Neuronal stem cell (in vitro differentiated cells): ENCODE data around the gene KIAA1755.
A peak's percentile ranks its signal among the peaks of the same experiment; 100 is the strongest.

ENCODE experiments used
- DNase-seq: peaks from one replicate; pipeline ENCODE4 v3.0.0-alpha.2; 2013; ENCODE audit warnings: low spot score
- H2AFZ ChIP-seq: one replicate; pipeline ENCODE4 v1.6.1; 2013; ENCODE audit warnings: mild to moderate bottlenecking, low read length, inconsistent platforms
- H2AK5ac ChIP-seq: 2 replicates; pipeline ENCODE4 v1.6.1; 2013; ENCODE audit warnings: low read depth, mild to moderate bottlenecking, inconsistent platforms, low read length, moderate library complexity, mixed read lengths
- H2BK120ac ChIP-seq: 2 replicates; pipeline ENCODE4 v1.6.1; 2013; ENCODE audit warnings: low read depth, mild to moderate bottlenecking, inconsistent platforms, low read length, moderate library complexity, mixed read lengths
- H2BK12ac ChIP-seq: one replicate; pipeline ENCODE4 v1.6.1; 2013; ENCODE audit warnings: low read length, inconsistent platforms
- H2BK15ac ChIP-seq: 2 replicates; pipeline ENCODE4 v1.6.1; 2013; ENCODE audit warnings: mild to moderate bottlenecking, low read length, inconsistent platforms, mixed read lengths
- H2BK5ac ChIP-seq: one replicate; pipeline ENCODE4 v1.6.1; 2013; ENCODE audit warnings: inconsistent platforms, mild to moderate bottlenecking, low read length, moderate library complexity
- H3K14ac ChIP-seq: one replicate; pipeline ENCODE4 v1.6.1; 2013; ENCODE audit warnings: low read length, inconsistent platforms
- H3K18ac ChIP-seq: 2 replicates; pipeline ENCODE4 v1.6.1; 2013; ENCODE audit warnings: low read length, inconsistent platforms
- H3K23ac ChIP-seq: 2 replicates; pipeline ENCODE4 v1.6.1; 2013; ENCODE audit warnings: low read depth, mild to moderate bottlenecking, mixed read lengths, low read length, inconsistent platforms; ENCODE audit not compliant: poor library complexity
- H3K27ac ChIP-seq: replicated peaks from 3 replicates; pipeline ENCODE4 v1.5.1; 2013; ENCODE audit warnings: low read length, inconsistent platforms
- H3K27me3 ChIP-seq, 3 experiments: 2 replicates each; pipeline ENCODE4 v1.6.1; 2013; ENCODE audit warnings: low read length in 3 of 3, mild to moderate bottlenecking in 2 of 3, inconsistent platforms in 1 of 3, low read depth in 1 of 3, mixed read lengths in 1 of 3, moderate library complexity in 1 of 3; ENCODE audit not compliant: control insufficient read depth in 3 of 3, insufficient read depth in 3 of 3
- H3K36me3 ChIP-seq, 2 donors: replicated peaks in 1 of 2; 2 replicates each; pipeline ENCODE4 v1.6.1; 2013; ENCODE audit warnings: low read length in 2 of 2; ENCODE audit not compliant: control insufficient read depth in 2 of 2, insufficient read depth in 2 of 2
- H3K4ac ChIP-seq: 2 replicates; pipeline ENCODE4 v1.6.1; 2013; ENCODE audit warnings: inconsistent platforms, mild to moderate bottlenecking, low read length, moderate library complexity
- H3K4me1 ChIP-seq, 2 donors: 1 replicate in 1 of 2; 2 replicates in 1 of 2; pipeline ENCODE4 v1.6.1; 2013; ENCODE audit warnings: low read length in 2 of 2, low read depth in 1 of 2; ENCODE audit not compliant: control insufficient read depth in 2 of 2, insufficient read depth in 1 of 2
- H3K4me2 ChIP-seq: one replicate; pipeline ENCODE4 v1.6.1; 2013; ENCODE audit warnings: mild to moderate bottlenecking, low read length, inconsistent platforms; ENCODE audit not compliant: insufficient read depth, poor library complexity, severe bottlenecking
- H3K4me3 ChIP-seq, 2 donors: 2 replicates each; pipeline ENCODE4 v1.5.1; 2013; ENCODE audit warnings: low read length in 2 of 2, mild to moderate bottlenecking in 2 of 2, inconsistent platforms in 1 of 2, moderate library complexity in 1 of 2
- H3K79me1 ChIP-seq: one replicate; pipeline ENCODE4 v1.6.1; 2013; ENCODE audit warnings: low read depth, mild to moderate bottlenecking, inconsistent platforms, low read length, moderate library complexity
- H3K9ac ChIP-seq: one replicate; pipeline ENCODE4 v1.6.1; 2013; ENCODE audit warnings: mild to moderate bottlenecking, low read depth, low read length, inconsistent platforms; ENCODE audit not compliant: poor library complexity
- H3K9me3 ChIP-seq, 2 donors: replicated peaks in 1 of 2; 2 replicates each; pipeline versions ENCODE3 to v1.6.1; 2013; ENCODE audit warnings: low read length in 2 of 2, mild to moderate bottlenecking in 2 of 2, inconsistent platforms in 1 of 2, low read depth in 1 of 2, mixed read lengths in 1 of 2, moderate library complexity in 1 of 2; ENCODE audit not compliant: control insufficient read depth in 2 of 2, insufficient read depth in 1 of 2
- H4K8ac ChIP-seq: one replicate; pipeline ENCODE4 v1.6.1; 2013; ENCODE audit warnings: low read depth, mild to moderate bottlenecking, inconsistent platforms, low read length, moderate library complexity
- H4K91ac ChIP-seq: one replicate; pipeline ENCODE4 v1.6.1; 2013; ENCODE audit warnings: low read length, low read depth, mild to moderate bottlenecking, inconsistent platforms; ENCODE audit not compliant: poor library complexity
- whole genome bisulfite sequencing, 2 donors: extraction: QIAGEN DNeasy Blood & Tissue Kit; methylation state at CpG; one replicate each; pipeline ENCODE4 v1.1.7; 2013; ENCODE audit warnings: missing lambda C conversion rate in 2 of 2, mixed read lengths in 1 of 2; ENCODE audit not compliant: insufficient read length in 2 of 2, insufficient replicate concordance in 1 of 2; ENCODE audit errors: extremely low coverage in 2 of 2; 5-methylcytosine and 5-hydroxymethylcytosine counted together

KIAA1755 gene

GRCh38 chr20:38202982-38203293, 57.6 kb downstream of the KIAA1755 start:
- Histone ChIP-seq H3K4me2 (no peak overlapping the region), H3K9ac (no peak overlapping the region), H3K27me3 (no peaks in the 10 kb centered on the region), H3K36me3 (no peaks in the 10 kb centered on the region), H2BK12ac (no peak overlapping the region), H2BK5ac (no peak overlapping the region), H3K27ac (no peak overlapping the region), H4K91ac (no peak overlapping the region), H3K4ac (no peak overlapping the region), H3K79me1 (no peaks in the 10 kb centered on the region), H4K8ac (no peak overlapping the region), H3K23ac (no peak overlapping the region), H3K4me3 (no peak overlapping the region), H3K18ac (no peak overlapping the region), H3K9me3 (no peaks in the 10 kb centered on the region), H3K14ac (no peak overlapping the region), H2BK120ac (no peak overlapping the region), H3K4me1 (peaks cover 0 to 8% of the 10 kb centered on the region in 2 donors), H2BK15ac (no peak overlapping the region), H2AK5ac (no peak overlapping the region), H2AFZ (no peak overlapping the region)
- no peak for DNase-seq
- WGBS, 2 donors: no CpG with 5 or more reads among the region's 8 CpGs

- Histone ChIP-seq H4K91ac (no peak overlapping the region), H2AFZ (no peak overlapping the region), H3K27me3 (no peaks in the 10 kb centered on the region), H3K4ac (no peak overlapping the region), H3K14ac (no peak overlapping the region), H2BK12ac (no peak overlapping the region), H3K4me3 (no peak overlapping the region), H3K9me3 (no peaks in the 10 kb centered on the region), H4K8ac (no peak overlapping the region), H3K36me3 (no peaks in the 10 kb centered on the region), H2BK5ac (no peak overlapping the region), H3K79me1 (no peaks in the 10 kb centered on the region), H3K27ac (no peak overlapping the region), H2BK120ac (no peak overlapping the region), H3K9ac (no peak overlapping the region), H2AK5ac (no peak overlapping the region), H3K23ac (no peak overlapping the region), H3K4me2 (no peak overlapping the region), H3K4me1 (peaks cover 0 to 8% of the 10 kb centered on the region in 2 donors), H2BK15ac (no peak overlapping the region), H3K18ac (no peak overlapping the region)
- no CpG with 5 or more reads among the region's 12 CpGs for WGBS, 2 donors
- no peak for DNase-seq
Observed at GRCh38 chr20:38202153-38202981, 58.2 kb downstream of the KIAA1755 start.

- Histone ChIP-seq H3K9ac (no peak overlapping the region), H3K27me3 (no peaks in the 10 kb centered on the region), H3K36me3 (no peaks in the 10 kb centered on the region), H2BK120ac (no peak overlapping the region), H3K79me1 (no peaks in the 10 kb centered on the region), H2BK5ac (no peak overlapping the region), H3K9me3 (no peaks in the 10 kb centered on the region), H2AK5ac (peak overlapping the region; percentile 73), H3K27ac (no peak overlapping the region), H2AFZ (no peak overlapping the region), H3K4me1 (peaks cover 0 to 8% of the 10 kb centered on the region in 2 donors), H3K4ac (no peak overlapping the region), H4K91ac (peak overlapping the region; percentile 77), H2BK15ac (peak overlapping the region; percentile 30), H3K4me3 (peak overlapping the region in 1 of 2 donors; percentile 63), H3K23ac (no peak overlapping the region), H3K18ac (peak overlapping the region; percentile 44), H2BK12ac (no peak overlapping the region), H4K8ac (no peak overlapping the region), H3K4me2 (no peak overlapping the region), H3K14ac (no peak overlapping the region)
- no CpG with 5 or more reads among the region's 6 CpGs for WGBS, 2 donors
- no peak for DNase-seq
Observed at GRCh38 chr20:38201356-38201755, 59.2 kb downstream of the KIAA1755 start.

GRCh38 chr20:38200646-38201045, 59.9 kb downstream of the KIAA1755 start:
- Histone ChIP-seq H2AFZ (no peak overlapping the region), H3K23ac (no peak overlapping the region), H3K79me1 (no peaks in the 10 kb centered on the region), H2BK120ac (no peak overlapping the region), H4K8ac (no peak overlapping the region), H3K4me1 (peaks cover 0 to 8% of the 10 kb centered on the region in 2 donors), H3K27ac (no peak overlapping the region), H3K36me3 (no peaks in the 10 kb centered on the region), H3K27me3 (no peaks in the 10 kb centered on the region), H3K4me2 (no peak overlapping the region), H2AK5ac (peak overlapping the region; percentile 30), H2BK12ac (no peak overlapping the region), H3K4me3 (no peak overlapping the region), H3K4ac (no peak overlapping the region), H2BK15ac (no peak overlapping the region), H3K9ac (no peak overlapping the region), H4K91ac (no peak overlapping the region), H3K14ac (no peak overlapping the region), H3K9me3 (no peaks in the 10 kb centered on the region), H3K18ac (no peak overlapping the region), H2BK5ac (no peak overlapping the region)
- no CpG with 5 or more reads among the region's 3 CpGs for WGBS, 2 donors
- no peak for DNase-seq
